ENCODE results near the gene SH3RF1.

SH3RF1 gene

GRCh38 chr4:169274033-169274432, 3.3 kb upstream of the SH3RF1 start:
- no peak for DNase-seq

GRCh38 chr4:169272265-169272886, 1.6 kb upstream of the SH3RF1 start:
- DNase-seq = no peak

GRCh38 chr4:169271692-169272007, 894 bp upstream of the SH3RF1 start:
- no peak for DNase-seq

- peak; percentile 65 for DNase-seq
Measured at GRCh38 chr4:169269916-169270809, 593 bp downstream of the SH3RF1 start.

GRCh38 chr4:169268951-169269760, 1.6 kb downstream of the SH3RF1 start:
- DNase-seq = peak; percentile 25

GRCh38 chr4:169267070-169267469, 3.7 kb downstream of the SH3RF1 start:
- DNase-seq = no peak

GRCh38 chr4:169266661-169267060, 4.1 kb downstream of the SH3RF1 start:
- no peak for DNase-seq

GRCh38 chr4:169266081-169266480, 4.7 kb downstream of the SH3RF1 start:
- DNase-seq = no peak

GRCh38 chr4:169263791-169264392, 6.9 kb downstream of the SH3RF1 start:
- no peak for DNase-seq

- no peak for DNase-seq
Measured at GRCh38 chr4:169260217-169260866, 10.4 kb downstream of the SH3RF1 start.

- no peak for DNase-seq
Measured at GRCh38 chr4:169259271-169259670, 11.5 kb downstream of the SH3RF1 start.

- no peak for DNase-seq
Measured at GRCh38 chr4:169258141-169258540, 12.6 kb downstream of the SH3RF1 start.

GRCh38 chr4:169256856-169257761, 13.6 kb downstream of the SH3RF1 start:
- no peak for DNase-seq

GRCh38 chr4:169256101-169256612, 14.6 kb downstream of the SH3RF1 start:
- no peak for DNase-seq

- DNase-seq = no peak
Measured at GRCh38 chr4:169254546-169254983, 16.2 kb downstream of the SH3RF1 start.

GRCh38 chr4:169253904-169254303, 16.9 kb downstream of the SH3RF1 start:
- no peak for DNase-seq

- no peak for DNase-seq
Measured at GRCh38 chr4:169253113-169253671, 17.6 kb downstream of the SH3RF1 start.

- DNase-seq = no peak
Measured at GRCh38 chr4:169252339-169253112, 18.2 kb downstream of the SH3RF1 start.

GRCh38 chr4:169251291-169252235, 19.2 kb downstream of the SH3RF1 start:
- no peak for DNase-seq

Data from right hindlimb (tissue), 1 donor.